COLO829 (cell line): ENCODE measurements around the gene TLNRD1.

Experiments
- DNase-seq: peaks from one replicate; pipeline ENCODE4 v3.0.0; 2012; ENCODE audit warnings: low spot score

TLNRD1 gene

DNA sequence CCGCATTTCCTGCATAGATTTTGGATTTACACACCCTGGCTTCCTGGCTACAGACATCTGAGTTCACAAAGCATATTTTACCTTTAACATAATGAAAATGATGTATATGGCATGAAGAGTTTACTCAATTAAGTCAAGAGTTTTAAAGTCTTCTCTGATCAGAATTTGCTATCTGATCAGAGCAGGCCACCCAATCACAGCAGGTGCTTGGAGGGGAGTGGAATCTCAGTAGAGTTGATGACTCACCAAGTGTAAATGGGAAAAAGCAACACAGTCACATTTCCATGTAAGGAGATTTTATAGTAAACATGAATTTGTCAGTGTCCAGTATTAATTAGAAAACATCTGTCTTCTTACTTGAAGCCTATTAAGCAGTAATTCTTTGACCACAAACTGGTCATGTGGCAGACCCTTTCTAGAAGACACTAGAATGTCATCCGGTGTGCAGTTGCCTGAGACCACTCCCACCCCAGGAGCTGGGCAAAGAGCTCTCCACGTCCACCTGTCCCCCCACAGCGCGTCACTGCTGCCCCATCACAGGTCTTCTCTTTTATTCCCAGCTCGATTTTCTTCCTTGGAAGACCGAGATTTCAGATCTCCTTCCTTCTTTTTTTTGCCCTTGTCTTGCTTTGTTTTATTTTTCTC lies 21.9 kb upstream of the TLNRD1 start:
- no peak for DNase-seq

DNA sequence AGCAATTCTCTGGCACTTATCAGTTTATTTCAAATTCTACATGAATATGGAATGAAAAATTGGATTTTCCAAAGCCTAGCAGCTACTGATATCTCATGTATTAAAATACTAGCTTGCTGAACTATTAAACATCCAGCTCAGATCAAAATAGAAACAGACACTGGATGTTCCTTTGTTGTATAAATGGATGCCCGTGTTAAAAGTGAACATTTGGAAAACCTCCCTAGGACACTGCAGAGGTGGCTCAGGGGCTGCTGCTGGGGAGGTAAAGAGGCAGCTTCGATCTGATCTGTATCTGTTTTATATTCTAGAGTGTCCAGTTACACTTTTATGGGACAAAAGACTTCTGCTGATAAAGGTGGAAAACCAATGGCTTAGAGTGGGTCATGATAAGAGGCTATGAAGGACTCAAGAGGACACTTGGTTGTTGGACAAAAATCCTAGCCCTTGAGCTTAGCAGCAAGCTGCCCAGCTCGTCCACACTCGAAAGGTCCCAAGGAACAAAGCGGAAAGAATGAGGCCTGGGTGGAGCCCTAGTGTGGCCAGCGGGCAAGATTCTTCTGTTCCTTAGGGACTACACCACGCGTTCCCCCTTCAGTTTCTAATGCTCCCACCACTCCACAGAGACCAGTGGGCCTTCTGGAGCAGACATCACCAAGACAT lies 21.1 kb upstream of the TLNRD1 start:
- no peak for DNase-seq

DNA sequence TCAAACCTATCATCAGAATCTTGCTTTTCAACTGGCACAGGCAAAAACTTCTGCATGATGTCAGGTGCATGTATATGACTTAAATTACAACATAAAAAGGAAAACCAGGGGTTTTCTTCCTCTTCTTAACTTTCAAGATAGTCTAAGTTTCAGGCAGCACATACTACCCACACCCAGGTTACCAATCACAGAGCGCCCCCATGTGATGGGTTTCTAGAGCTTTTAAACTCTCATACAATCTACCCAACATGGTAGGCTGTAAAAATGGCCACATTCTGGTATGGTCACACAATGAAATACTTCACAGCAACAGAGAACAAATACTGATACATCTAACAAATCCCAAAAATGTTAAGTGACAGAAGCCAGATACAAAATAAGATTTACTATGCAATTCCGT lies 18.5 kb upstream of the TLNRD1 start:
- no peak for DNase-seq

DNA sequence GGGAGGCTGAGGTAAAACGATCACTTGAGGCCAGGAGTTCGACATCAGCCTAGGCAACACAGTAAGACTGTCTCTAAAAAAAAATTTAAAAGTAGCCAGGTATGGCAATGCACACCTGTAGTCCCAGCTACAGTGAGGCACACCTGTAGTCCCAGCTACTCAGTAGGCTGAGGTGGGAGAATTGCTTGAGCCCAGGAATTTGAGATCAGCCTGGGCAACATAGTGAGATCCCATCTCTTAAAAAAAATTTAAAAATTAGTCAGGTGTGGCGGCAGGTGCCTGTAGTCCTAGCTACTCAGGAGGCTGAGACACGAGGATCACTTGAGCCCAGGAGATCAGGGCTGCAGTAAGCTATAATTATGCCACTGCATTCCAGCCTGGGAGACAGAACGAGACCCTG lies 17.9 kb upstream of the TLNRD1 start:
- DNase-seq, result no peak

DNA sequence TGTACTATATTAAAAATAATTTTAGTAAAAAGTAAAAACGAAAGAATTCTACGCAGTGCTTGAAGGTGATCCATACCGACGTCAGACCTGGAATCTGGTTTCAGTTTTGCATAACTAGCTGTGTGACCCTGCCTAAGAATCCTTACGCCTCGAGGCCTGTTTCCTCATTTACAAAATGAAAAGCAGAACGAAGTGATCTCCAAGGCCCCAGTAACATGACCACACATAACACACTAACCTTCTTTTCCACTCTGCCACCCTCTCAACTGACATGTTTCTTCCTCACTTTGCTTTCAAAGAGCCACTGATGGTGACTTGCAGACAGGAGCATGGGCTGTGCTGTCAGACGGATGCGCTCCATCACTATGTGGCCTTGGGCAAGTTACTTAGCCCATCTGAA lies 15.9 kb upstream of the TLNRD1 start:
- no peak for DNase-seq

DNA sequence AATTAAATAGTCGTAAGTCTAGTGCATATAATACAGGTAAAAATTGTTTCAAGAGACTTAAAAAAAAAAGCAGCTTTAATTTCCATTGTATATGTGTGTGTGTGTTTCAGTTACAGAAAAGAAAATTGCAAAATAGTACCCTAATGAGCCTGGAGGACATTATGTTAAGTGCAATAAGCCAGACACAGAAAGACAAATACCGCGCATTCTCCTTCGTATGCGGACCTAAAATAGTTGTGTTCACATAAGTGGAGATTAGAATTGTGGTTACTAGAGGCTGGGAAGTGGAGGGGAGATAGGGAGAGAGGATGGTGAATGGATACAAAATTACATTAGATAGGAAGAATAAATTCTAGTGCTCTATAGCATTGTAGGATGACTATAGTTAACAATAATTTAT lies 14.7 kb upstream of the TLNRD1 start:
- no peak for DNase-seq

DNA sequence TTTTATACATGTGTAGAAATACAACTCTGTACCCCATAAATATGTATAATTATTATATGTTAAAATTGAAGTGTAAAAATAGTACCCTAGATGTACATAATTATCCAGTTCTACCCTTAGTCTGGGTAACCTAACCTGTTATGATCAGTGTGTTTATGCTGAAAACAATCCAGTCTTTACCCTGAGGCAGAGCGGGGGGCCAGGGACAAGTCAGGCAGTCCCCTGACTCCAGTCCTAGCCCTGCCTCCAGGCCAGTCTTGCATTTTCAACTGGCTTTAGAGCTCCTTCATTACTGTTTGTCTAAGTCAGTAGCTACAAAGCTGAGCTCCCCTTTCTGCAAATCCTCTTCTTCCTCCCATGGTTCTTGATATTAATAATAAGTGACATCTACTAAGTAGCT lies 14.2 kb upstream of the TLNRD1 start:
- no peak for DNase-seq

DNA sequence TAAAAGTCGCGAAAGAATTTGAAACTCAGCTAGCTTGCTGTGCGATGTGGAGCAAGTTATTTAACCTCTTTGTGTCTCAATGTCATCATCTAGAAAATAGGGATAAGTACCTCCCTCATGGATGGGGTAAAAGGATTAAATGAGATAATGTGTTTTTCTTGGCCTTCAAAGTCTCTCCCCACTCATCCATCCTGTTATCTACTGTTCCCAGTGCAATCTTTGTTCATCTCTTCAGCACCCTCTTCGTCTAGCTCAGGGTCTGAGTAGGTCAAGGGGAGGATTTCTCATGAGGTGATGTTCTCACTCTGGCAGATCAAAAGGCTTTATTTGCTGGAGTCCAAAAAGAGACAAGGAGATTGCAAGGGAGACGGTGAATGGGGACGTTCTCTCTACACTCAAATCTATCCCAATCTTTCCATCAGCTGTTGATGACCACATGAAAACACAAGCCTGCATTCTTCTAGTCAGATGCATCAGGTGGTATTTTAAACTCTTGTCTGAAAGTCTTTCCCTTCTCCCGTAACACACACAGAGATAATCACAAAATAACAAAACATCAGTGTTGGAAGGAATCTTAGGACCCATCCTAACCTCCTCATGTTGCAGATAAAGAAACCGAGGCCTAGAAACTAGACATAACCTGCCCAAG lies 12.5 kb upstream of the TLNRD1 start:
- DNase-seq, result no peak

DNA sequence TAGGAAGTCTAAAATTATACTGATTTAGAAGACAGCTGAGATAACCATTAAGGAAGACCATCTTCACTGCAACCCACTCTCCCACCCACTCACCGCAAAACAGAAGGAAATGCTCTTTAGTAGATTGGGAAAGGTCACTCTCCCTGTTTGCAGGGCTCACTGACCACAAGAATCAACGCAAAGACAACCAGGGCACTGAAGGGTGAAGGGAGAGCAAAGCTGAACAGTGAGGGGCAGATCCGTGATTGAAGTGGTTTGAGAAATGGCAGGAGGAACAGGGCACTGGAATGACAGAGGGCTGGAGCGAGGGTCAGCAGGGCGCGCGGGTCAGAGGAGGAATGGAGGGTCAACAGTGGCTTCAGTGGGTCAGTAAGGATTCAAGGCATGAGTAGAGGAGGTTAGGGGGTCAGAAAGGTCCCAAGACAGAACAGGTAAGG lies 11.6 kb upstream of the TLNRD1 start:
- no peak for DNase-seq

DNA sequence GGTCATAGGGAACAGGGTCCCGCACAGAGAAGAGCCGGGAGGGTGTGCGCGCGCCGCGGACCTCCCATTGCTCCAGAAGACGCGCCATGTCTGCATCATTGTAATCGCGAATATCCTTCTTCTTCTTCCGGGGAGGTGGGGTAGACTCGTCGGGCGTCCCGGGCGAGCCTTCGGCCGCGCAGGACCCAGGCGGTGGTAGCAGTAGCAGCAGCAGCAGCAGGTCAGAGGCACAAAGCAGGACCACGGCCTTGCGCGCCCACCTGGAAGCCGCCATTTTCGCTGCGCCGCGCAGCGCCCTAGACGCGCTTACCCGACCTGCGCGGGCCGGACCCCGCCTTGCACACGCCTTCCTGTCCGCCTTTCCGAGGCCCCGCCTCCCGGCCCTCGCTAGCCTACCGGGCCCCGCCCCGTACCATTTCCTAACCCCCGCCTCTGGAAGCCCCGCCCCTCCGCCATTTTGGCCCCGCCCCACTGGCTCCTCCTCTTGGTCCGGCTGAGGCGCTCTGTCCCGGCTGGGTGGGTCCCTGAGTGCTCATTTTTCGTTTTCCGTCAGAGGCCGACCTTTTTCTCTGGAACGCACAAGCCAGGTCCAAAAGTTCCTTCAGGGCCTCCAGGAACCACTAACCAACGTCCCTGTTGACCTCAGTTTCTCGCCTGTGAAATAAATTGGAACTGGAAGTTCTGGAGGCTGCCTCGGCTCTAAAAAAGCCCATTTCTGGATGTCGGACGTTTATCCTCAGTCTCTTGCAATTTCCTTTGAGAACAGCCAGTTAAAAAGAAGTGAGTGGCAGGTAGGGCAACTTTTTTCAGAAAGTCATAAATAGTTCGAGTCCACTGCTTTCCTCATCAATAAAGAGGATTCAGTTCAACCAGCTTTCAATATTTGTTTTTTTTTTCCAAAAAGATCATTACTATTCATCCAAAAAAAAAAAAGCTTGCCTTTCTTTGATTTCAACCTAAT lies 10.9 kb upstream of the TLNRD1 start, which contains the start of gene MESD:
MESD (minus strand) TSS at position 302 of the 961 bp plus-strand sequence; CDS start at position 274, 28 bp downstream.
- peak; percentile 91 for DNase-seq

DNA sequence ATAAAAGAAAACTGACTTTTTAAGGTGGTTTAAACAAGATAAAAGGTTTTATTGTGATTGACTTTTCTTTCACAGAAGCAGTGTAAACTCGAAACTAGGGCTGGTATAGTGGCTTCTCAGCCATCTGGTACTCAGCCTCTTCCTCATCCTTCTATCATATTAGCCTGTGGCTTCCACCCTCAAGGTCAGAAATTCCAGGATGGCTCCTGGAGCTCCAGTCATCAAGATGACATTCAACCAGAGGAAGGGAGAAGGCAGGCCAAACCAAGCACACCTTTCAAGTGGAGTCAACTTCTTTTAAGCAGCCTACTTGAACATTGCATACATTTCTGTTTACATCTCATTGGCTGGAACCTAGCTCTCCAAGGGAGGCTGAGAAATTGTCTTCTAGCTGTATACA lies 9.8 kb upstream of the TLNRD1 start:
- no peak for DNase-seq

DNA sequence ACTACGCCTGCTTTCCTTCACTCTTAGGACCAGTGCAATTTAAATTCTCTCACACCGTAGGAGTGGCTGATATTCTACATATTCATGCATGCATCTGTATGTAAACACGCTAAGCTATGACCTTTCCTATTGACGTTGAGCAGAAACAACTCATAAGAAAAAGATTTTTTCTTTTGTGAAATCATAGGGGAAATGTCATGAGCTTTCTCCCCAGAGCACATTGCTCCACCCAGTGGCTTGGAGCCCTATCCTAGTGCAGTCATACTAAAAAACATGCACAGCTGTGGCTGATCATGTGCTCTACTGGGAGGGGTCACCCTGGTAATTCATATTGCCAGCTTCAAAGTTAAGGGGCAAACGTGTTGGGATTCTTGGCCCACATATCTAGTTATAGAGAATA lies 9.3 kb upstream of the TLNRD1 start:
- no peak for DNase-seq

DNA sequence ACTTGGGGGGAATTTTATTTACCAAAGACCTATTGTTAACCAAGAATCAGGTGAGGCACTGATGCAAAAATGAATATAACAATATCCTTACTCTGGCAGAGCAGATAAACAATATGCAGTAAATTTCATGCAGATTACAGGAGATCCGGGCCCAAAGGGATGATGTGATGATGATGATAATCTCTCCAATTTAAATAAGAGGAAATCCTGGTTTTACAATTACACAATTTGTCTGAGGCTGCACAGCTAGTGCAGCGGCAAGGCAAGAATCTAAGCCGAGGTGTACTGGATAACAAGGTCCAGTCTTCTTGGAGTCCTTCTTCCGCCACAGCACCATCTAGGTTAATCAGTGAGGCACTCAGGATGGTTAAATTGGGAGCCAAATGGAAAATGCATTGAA lies 8.7 kb upstream of the TLNRD1 start:
- no peak for DNase-seq

DNA sequence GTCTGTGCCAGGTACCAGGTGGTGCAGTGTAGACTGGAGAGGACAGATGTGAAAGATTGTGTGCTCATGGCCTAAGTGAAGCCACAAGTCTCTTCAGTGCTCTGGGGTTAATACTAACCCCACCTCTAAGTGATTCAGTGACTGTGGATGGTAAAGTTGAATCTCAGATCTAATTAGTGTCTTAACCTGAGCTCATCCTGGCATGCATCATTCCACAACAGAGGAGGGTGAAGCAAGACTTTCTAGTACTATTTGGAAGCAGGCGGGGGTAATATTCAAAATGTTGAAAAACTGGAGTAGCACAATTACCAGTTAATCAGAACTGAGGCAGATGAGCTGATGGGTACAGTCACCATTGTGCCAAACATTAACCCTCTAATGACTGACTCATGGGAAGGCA lies 8.3 kb upstream of the TLNRD1 start:
- DNase-seq, result no peak

DNA sequence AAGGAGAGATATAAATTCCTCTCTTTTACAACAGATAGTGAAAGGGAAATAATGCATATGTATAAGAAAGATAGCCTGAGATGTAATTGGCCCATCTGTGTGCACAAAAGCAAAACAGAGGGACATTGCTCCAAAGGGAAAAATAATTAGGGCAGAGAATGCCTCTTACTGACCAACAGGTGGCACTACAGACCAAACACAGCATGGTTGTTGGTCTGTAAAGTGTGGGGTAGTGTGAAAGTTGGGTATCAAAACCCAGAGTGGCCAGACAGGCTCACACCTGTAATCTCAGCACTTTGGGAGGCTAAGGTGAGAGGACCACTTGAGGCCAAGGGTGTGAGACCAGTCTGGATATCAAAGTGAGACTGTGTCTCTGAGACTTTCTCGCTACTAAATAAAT lies 4.5 kb upstream of the TLNRD1 start:
- no peak for DNase-seq

DNA sequence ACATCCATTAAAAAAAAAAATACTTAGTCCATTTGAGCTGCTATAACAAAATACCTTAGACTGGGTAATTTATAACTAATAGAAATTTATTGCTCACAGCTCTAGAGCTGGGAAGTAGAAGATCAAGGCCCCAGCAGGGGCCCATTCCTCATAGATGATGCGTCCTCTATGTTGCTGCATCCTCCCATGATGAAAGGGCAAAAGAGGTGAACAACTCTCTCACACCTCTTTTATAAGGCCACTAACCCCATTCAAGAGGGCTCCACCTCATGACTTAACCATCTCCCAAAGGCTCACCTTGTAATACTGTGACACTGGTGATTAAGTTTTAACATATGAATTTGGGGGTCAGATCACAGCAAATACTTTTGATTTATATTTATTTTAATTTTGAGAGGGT lies 3.0 kb upstream of the TLNRD1 start:
- DNase-seq, result no peak

DNA sequence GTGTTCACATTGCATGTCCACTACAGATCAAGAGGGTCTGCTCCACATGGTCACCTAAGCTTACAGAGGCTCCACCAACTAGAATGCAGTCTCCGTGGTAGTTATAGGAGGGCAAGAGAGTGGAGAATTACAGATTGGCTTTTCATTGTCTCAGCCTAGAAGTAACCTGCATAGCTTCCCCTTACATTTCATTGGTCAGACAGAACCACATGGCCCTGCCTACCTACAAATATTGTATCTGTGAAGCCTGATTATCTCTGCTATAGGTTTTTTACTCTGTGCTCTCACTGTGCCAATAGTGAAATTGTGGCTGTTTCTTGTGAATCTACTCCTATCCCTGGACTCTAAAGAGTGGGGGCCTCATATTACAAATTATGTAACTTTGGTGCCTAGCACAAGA lies 2.5 kb upstream of the TLNRD1 start:
- no peak for DNase-seq

DNA sequence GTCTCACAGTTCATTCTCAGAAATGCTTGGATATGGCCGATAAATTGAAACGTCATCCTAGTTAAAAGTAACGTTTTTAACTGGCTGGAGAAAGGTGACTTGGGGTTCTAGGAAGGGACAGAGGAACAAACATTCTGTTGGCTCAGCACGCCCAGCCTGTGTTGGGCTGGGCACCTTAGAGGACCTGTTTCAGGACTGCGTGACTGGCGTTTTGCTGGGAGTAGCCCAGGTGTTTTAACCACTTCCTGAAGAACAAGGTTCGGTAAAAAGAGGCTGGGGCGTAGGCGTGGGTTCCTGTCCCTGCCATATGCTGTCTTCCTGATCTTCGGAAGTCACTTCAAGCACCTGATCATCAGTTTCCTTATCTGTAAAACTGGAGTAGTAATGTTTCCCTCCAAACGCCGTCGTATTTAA lies 1.1 kb upstream of the TLNRD1 start:
- no peak for DNase-seq

DNA sequence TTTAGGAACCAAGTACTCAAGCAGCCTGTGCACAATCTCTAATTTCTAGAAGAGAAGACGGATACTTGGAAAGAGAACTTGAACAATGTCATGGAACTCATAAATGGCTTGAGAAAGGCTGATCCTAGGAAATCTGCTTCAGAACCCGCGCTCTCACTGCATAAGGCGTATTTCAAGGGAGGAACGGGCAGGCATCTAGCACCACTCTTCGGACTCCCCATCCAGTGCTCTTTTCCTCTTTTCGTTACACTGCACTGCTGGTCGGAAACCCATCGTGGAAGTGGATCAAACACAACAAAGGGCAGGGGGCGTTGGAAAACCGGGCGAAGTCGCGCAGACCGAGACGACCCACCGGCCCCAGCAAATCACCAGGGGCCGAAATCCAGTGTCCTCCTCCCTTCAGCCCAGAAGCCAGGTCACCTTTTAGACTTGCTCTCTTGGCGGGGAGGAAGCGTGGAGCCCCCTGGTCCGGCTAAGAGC lies 539 bp upstream of the TLNRD1 start:
- DNase-seq, result no peak

DNA sequence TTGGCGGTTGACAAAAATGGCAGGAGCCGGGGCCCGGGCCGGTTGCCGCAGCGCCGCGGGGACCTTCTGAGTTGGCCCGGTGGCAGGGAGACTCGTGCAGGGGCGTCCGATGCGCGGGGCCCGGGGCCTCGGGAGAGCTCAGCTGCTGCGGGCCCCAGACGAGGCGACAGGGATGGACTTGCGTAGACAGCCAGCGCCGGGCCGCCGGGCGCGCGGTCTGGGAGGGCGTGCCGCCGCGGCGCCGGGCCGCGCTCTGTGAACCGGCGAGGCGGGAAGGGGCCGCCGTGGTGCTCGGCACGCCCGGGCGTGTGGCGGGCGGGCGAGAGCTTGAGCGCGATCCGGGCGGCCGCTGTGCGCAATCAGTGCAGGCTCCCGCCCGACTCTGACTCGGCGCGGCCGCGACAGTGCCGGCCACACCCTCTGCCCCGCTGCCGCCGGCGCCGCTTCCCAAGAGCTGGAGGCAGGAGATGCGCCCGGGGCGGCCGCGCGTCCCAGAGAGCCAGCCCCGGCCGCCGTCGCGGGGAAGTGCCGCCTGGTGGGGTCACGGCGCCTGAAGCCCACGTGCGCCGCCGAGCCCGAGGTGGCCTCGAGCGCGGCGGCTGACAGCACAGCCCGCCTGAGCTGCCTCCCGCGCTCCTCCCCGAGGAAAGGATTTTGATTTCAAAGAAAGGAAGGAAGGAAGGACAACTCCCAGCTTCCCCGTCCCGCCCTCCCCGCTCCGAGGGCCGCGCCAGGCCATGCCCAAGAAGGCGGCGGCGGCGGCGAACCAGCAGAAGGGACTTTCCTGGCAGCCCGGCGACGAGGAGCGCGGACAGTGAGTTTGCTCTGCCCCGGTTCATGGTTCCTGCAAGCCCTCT lies 657 bp downstream of the TLNRD1 start:
- no peak for DNase-seq

DNA sequence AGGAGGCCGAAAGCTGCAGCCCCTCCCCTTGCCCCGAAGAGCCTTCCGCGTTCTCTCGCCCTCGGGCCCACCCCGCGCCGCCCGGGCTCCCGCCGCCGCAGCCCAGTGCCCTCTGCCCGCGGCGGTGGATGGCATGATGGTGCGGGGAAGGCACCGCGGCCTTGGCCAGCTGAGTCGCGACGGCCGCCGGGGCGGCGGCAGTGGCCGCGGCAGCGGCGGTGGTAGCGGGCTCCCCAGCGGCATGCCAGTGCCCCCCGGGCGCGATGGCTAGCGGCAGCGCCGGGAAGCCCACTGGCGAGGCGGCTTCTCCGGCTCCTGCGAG lies 1.2 kb downstream of the TLNRD1 start:
- DNase-seq, result no peak
